ENCODE data around the gene RSBN1. TPM values are rescaled to one million over a fixed set of nuclear protein-coding genes. Genes with fewer than 3 reads are reported as not detected.

RSBN1 gene
- total and polyA plus RNA-seq, 2 experiments from 2014 or later = 12.8 to 20.3 TPM

- Histone ChIP-seq H2AFZ (no peak overlapping the region), H3K9me3 (ENCODE audit: low read depth) (no peaks in the 10 kb centered on the region), H3K4me2 (no peak overlapping the region), H3K79me2 (peaks cover 26% of the 10 kb centered on the region), H3K36me3 (replicated peaks; ENCODE audit: insufficient read depth, low read depth) (no peaks in the 10 kb centered on the region), H4K20me1 (ENCODE audit: insufficient read depth, poor library complexity, severe bottlenecking) (no peaks in the 10 kb centered on the region), H3K27ac (no peak overlapping the region), H3K27me3 (no peaks in the 10 kb centered on the region), H3K4me3 (no peak overlapping the region), H3K9me2 (replicated peaks; ENCODE audit: insufficient read depth) (no peaks in the 10 kb centered on the region), H3K4me1 (ENCODE audit: insufficient read depth) (peaks cover 4% of the 10 kb centered on the region)
- no peak for DNase-seq (ENCODE audit: low spot score)
- no peak for TF ChIP-seq CTCF (IDR thresholded peaks at IDR 0.05; ENCODE audit: poor library complexity)
- no peak for TF ChIP-seq EZH2 (IDR thresholded peaks at IDR 0.05; ENCODE audit: borderline replicate concordance)
- TF ChIP-seq EZH2phosphoT487 (IDR thresholded peaks at IDR 0.05; ENCODE audit: low read depth, severe bottlenecking, unreplicated experiment) = no peak
- WGBS (ENCODE audit: low lambda C conversion rate, missing lambda C conversion rate) = 81% methylated on average over 1 of the region's 1 CpG
These were observed 43.2 kb downstream of the RSBN1 start for GRCh38 chr1:113768916-113769600.

GRCh38 chr1:113765306-113766230 is 46.7 kb downstream of the RSBN1 start:
- Histone ChIP-seq H3K9me2 (replicated peaks; ENCODE audit: insufficient read depth) (no peaks in the 10 kb centered on the region), H3K4me2 (peak overlapping the region; percentile 13), H3K79me2 (peaks cover 11% of the 10 kb centered on the region), H2AFZ (no peak overlapping the region), H3K36me3 (replicated peaks; ENCODE audit: insufficient read depth, low read depth) (no peaks in the 10 kb centered on the region), H4K20me1 (ENCODE audit: insufficient read depth, poor library complexity, severe bottlenecking) (no peaks in the 10 kb centered on the region), H3K4me3 (no peak overlapping the region), H3K4me1 (ENCODE audit: insufficient read depth) (peaks cover 4% of the 10 kb centered on the region), H3K9me3 (ENCODE audit: low read depth) (no peaks in the 10 kb centered on the region), H3K27me3 (no peaks in the 10 kb centered on the region), H3K27ac (no peak overlapping the region)
- no peak for TF ChIP-seq EZH2phosphoT487 (IDR thresholded peaks at IDR 0.05; ENCODE audit: low read depth, severe bottlenecking, unreplicated experiment)
- TF ChIP-seq CTCF (IDR thresholded peaks at IDR 0.05; ENCODE audit: poor library complexity) = no peak
- TF ChIP-seq EZH2 (IDR thresholded peaks at IDR 0.05; ENCODE audit: borderline replicate concordance) = no peak
- DNase-seq (ENCODE audit: low spot score) = no peak
- 88% methylated on average over 2 of the region's 2 CpGs for WGBS (ENCODE audit: low lambda C conversion rate, missing lambda C conversion rate)

DNA sequence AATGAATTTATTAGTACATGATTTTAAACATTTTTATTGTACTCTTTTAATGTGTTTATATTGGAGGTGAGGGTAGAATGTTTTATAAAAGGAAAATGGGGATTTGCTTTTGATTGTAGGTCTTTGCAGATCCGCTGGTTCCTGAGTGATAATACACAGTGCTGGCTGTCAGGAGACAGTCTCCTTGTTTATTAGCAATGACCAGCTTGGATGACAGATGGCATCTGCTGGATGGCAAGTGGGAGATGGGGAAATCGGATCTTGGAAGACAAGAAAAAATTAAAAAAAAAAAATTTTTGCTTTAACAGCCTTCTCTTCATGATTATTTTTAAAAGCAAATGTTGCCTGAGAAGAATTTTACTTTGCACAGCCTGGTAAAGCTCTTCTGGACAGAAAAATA is 48.6 kb downstream of the RSBN1 start:
- H3K36me3 ChIP-seq (replicated peaks; ENCODE audit: insufficient read depth, low read depth) = no peaks in the 10 kb centered on the region
- H3K27me3 ChIP-seq = no peaks in the 10 kb centered on the region
- no peaks in the 10 kb centered on the region for H3K9me2 ChIP-seq (replicated peaks; ENCODE audit: insufficient read depth)
- peaks cover 4% of the 10 kb centered on the region for H3K79me2 ChIP-seq
- 76% methylated on average over 2 of the region's 2 CpGs for WGBS (ENCODE audit: low lambda C conversion rate, missing lambda C conversion rate)
- peaks cover 4% of the 10 kb centered on the region for H3K4me1 ChIP-seq (ENCODE audit: insufficient read depth)
- H3K4me3 ChIP-seq = no peak overlapping the region
- TF ChIP-seq EZH2phosphoT487 (IDR thresholded peaks at IDR 0.05; ENCODE audit: low read depth, severe bottlenecking, unreplicated experiment) (no peak), CTCF (IDR thresholded peaks at IDR 0.05; ENCODE audit: poor library complexity) (no peak), EZH2 (IDR thresholded peaks at IDR 0.05; ENCODE audit: borderline replicate concordance) (no peak)
- H3K4me2 ChIP-seq = no peak overlapping the region
- H2AFZ ChIP-seq = no peak overlapping the region
- no peaks in the 10 kb centered on the region for H4K20me1 ChIP-seq (ENCODE audit: insufficient read depth, poor library complexity, severe bottlenecking)
- H3K27ac ChIP-seq = no peak overlapping the region
- no peak for DNase-seq (ENCODE audit: low spot score)
- H3K9me3 ChIP-seq (ENCODE audit: low read depth) = no peaks in the 10 kb centered on the region

All from hepatocyte (in vitro differentiated cells).